Stimulated activated naive CD8-positive, alpha-beta T cell treated with anti-CD3 and anti-CD28 coated beads, Interleukin-15, amount 100 ng/mL, for 72 hours (primary cell): ENCODE results near the gene MRPL45.

Experiments used
- ATAC-seq: fragments of 150-1000 bp; cut with Tn5 transposase; 2 replicates; pipeline ENCODE4 v1.10.0; 2021; ENCODE audit warnings: mild to moderate bottlenecking, moderate library complexity
- DNase-seq, 2 donors: peaks; one replicate each; pipeline ENCODE4 v3.0.0; 2021 to 2022
- H3K27ac Mint-ChIP-seq, 2 donors: one replicate each; pipeline ENCODE4 v1.8.0; 2022; ENCODE audit warnings: mild to moderate bottlenecking in 2 of 2, mixed read lengths in 2 of 2, moderate library complexity in 2 of 2
- H3K27me3 Mint-ChIP-seq: one replicate; pipeline ENCODE4 v1.8.0; 2022; ENCODE audit warnings: mixed read lengths
- H3K4me1 Mint-ChIP-seq: one replicate; pipeline ENCODE4 v1.8.0; 2022; ENCODE audit warnings: mild to moderate bottlenecking, mixed read lengths
- H3K4me3 Mint-ChIP-seq, 2 donors: one replicate each; pipeline ENCODE4 v1.8.0; 2022; ENCODE audit warnings: mild to moderate bottlenecking in 2 of 2, mixed read lengths in 2 of 2, moderate library complexity in 1 of 2
- H3K9me3 Mint-ChIP-seq, 2 donors: one replicate each; pipeline ENCODE4 v1.8.0; 2022; ENCODE audit warnings: mixed read lengths in 2 of 2

The MRPL45 gene

GRCh38 chr17:38333635-38334295, 36.8 kb downstream of the MRPL45 start:
- ATAC-seq (peak; percentile 77), DNase-seq (peak; percentile 57 to 59)
- no peaks in the 10 kb centered on the region for H3K4me1 Mint-ChIP-seq
- H3K27ac Mint-ChIP-seq = no peak overlapping the region
- no peak overlapping the region for H3K4me3 Mint-ChIP-seq
- peaks cover 21% of the 10 kb centered on the region for H3K27me3 Mint-ChIP-seq
- H3K9me3 Mint-ChIP-seq = no peaks in the 10 kb centered on the region

- Mint-ChIP-seq H3K27me3 (peaks cover 21% of the 10 kb centered on the region), H3K4me3 (no peak overlapping the region), H3K9me3 (no peaks in the 10 kb centered on the region), H3K4me1 (no peaks in the 10 kb centered on the region), H3K27ac (no peak overlapping the region)
- DNase-seq (no peak), ATAC-seq (no peak)
These were observed 37.8 kb downstream of the MRPL45 start for GRCh38 chr17:38334480-38335364.

- Mint-ChIP-seq H3K9me3 (no peaks in the 10 kb centered on the region), H3K27ac (no peak overlapping the region), H3K4me1 (no peaks in the 10 kb centered on the region), H3K27me3 (peaks cover 21% of the 10 kb centered on the region), H3K4me3 (no peak overlapping the region)
- no peak for ATAC-seq
- no peak for DNase-seq
These were observed 39.9 kb downstream of the MRPL45 start for GRCh38 chr17:38336838-38337237.

GRCh38 chr17:38338053-38338452, 41.1 kb downstream of the MRPL45 start:
- no peak overlapping the region for H3K27ac Mint-ChIP-seq
- peaks cover 21% of the 10 kb centered on the region for H3K27me3 Mint-ChIP-seq
- H3K4me1 Mint-ChIP-seq = no peaks in the 10 kb centered on the region
- ATAC-seq = no peak
- no peaks in the 10 kb centered on the region for H3K9me3 Mint-ChIP-seq
- DNase-seq = no peak
- no peak overlapping the region for H3K4me3 Mint-ChIP-seq

- Mint-ChIP-seq H3K9me3 (no peaks in the 10 kb centered on the region), H3K27me3 (peaks cover 17% of the 10 kb centered on the region), H3K27ac (no peak overlapping the region), H3K4me3 (no peak overlapping the region), H3K4me1 (no peaks in the 10 kb centered on the region)
- no peak for ATAC-seq
- DNase-seq = no peak
These were observed 41.6 kb downstream of the MRPL45 start for GRCh38 chr17:38338535-38338934.

- Mint-ChIP-seq H3K27me3 (peaks cover 11% of the 10 kb centered on the region), H3K9me3 (no peaks in the 10 kb centered on the region), H3K4me3 (no peak overlapping the region), H3K4me1 (no peaks in the 10 kb centered on the region), H3K27ac (no peak overlapping the region)
- ATAC-seq = no peak
- no peak for DNase-seq
These were observed 42.9 kb downstream of the MRPL45 start for GRCh38 chr17:38339891-38340290.

GRCh38 chr17:38341035-38341721, 44.2 kb downstream of the MRPL45 start:
- Mint-ChIP-seq H3K4me1 (no peaks in the 10 kb centered on the region), H3K9me3 (no peaks in the 10 kb centered on the region), H3K27me3 (peaks cover 11% of the 10 kb centered on the region), H3K27ac (no peak overlapping the region), H3K4me3 (no peak overlapping the region)
- DNase-seq (no peak), ATAC-seq (no peak)

GRCh38 chr17:38342886-38343607, 46.1 kb downstream of the MRPL45 start:
- H3K4me1 Mint-ChIP-seq = no peaks in the 10 kb centered on the region
- ATAC-seq (no peak), DNase-seq (no peak)
- no peaks in the 10 kb centered on the region for H3K9me3 Mint-ChIP-seq
- no peak overlapping the region for H3K4me3 Mint-ChIP-seq
- H3K27me3 Mint-ChIP-seq = peaks cover 6% of the 10 kb centered on the region
- no peak overlapping the region for H3K27ac Mint-ChIP-seq

GRCh38 chr17:38343608-38344419, 46.8 kb downstream of the MRPL45 start, which contains the start of gene GPR179:
Gene GPR179 (minus strand): TSS chr17:38343956. CDS start chr17:38343789, 167 bp downstream.
- H3K4me3 Mint-ChIP-seq = no peak within 1 kb of the TSS
- ATAC-seq = no peak

GRCh38 chr17:38344420-38344745, 47.4 kb downstream of the MRPL45 start:
- ATAC-seq (no peak), DNase-seq (no peak)
- H3K9me3 Mint-ChIP-seq = no peaks in the 10 kb centered on the region
- no peak overlapping the region for H3K27ac Mint-ChIP-seq
- H3K4me1 Mint-ChIP-seq = peaks cover 7% of the 10 kb centered on the region
- H3K27me3 Mint-ChIP-seq = peaks cover 6% of the 10 kb centered on the region
- no peak overlapping the region for H3K4me3 Mint-ChIP-seq

More at GRCh38 chr17:38343608-38344419, 46.8 kb downstream of the MRPL45 start, which contains the start of gene GPR179:
- Mint-ChIP-seq H3K27ac (peak within 1 kb of the TSS in 1 of 2 donors; percentile 30), H3K9me3 (no peaks in the 10 kb centered on the region), H3K4me1 (peaks cover 1% of the 10 kb centered on the region), H3K27me3 (peaks cover 6% of the 10 kb centered on the region)
- no peak for DNase-seq

- Mint-ChIP-seq H3K27ac (no peak overlapping the region), H3K27me3 (peaks cover 6% of the 10 kb centered on the region), H3K4me1 (peaks cover 20% of the 10 kb centered on the region), H3K4me3 (no peak overlapping the region), H3K9me3 (no peaks in the 10 kb centered on the region)
- DNase-seq = no peak
- ATAC-seq = no peak
These were observed 48.8 kb downstream of the MRPL45 start for GRCh38 chr17:38345743-38346142.

GRCh38 chr17:38349097-38349730, 52.2 kb downstream of the MRPL45 start:
- peak overlapping the region in 1 of 2 donors; percentile 90 for H3K27ac Mint-ChIP-seq
- peaks cover 42% of the 10 kb centered on the region for H3K4me1 Mint-ChIP-seq
- peak overlapping the region in 1 of 2 donors; percentile 3 for H3K4me3 Mint-ChIP-seq
- no peaks in the 10 kb centered on the region for H3K9me3 Mint-ChIP-seq
- peaks cover 1% of the 10 kb centered on the region for H3K27me3 Mint-ChIP-seq
- ATAC-seq = peak; percentile 73
- DNase-seq = peak; percentile 82 to 85

- Mint-ChIP-seq H3K27me3 (no peaks in the 10 kb centered on the region), H3K27ac (no peak overlapping the region), H3K9me3 (no peaks in the 10 kb centered on the region), H3K4me3 (peak overlapping the region; percentile 23 to 27), H3K4me1 (peaks cover 50% of the 10 kb centered on the region)
- ATAC-seq (no peak), DNase-seq (no peak)
These were observed 53.1 kb downstream of the MRPL45 start for GRCh38 chr17:38350035-38350434.
